Gastroesophageal sphincter (tissue), 3 donors: Measurements from ENCODE around the gene RHOJ.

Experiments used
- CTCF ChIP-seq, 4 experiments: fragments of 200-600 bp in 2 of 4; fragments of 450-650 bp in 2 of 4; sonication (generic) in 1 of 4; IDR thresholded peaks; one replicate each; pipeline ENCODE4 v1.5.1; 2017 to 2019; ENCODE audit warnings: antibody characterized with exemption in 4 of 4, mild to moderate bottlenecking in 2 of 4, moderate library complexity in 2 of 4
- EP300 ChIP-seq: sonication (generic); formaldehyde crosslinking; IDR thresholded peaks from one replicate; pipeline ENCODE4 v1.6.1; 2017; ENCODE audit warnings: antibody characterized with exemption, mild to moderate bottlenecking
- POLR2A ChIP-seq, 2 donors: fragments of 450-650 bp; IDR thresholded peaks; one replicate each; pipeline ENCODE4 v1.6.1; 2017; ENCODE audit warnings: antibody characterized with exemption in 2 of 2, mild to moderate bottlenecking in 2 of 2, moderate library complexity in 1 of 2

GRCh38 chr14:63180011-63180410 lies 24.2 kb upstream of the RHOJ start:
- TF ChIP-seq EP300 (no peak), POLR2A (IDR thresholded peaks at IDR 0.05) (no peak), CTCF (IDR thresholded peaks at IDR 0.05) (no peak)
